ENCODE data around the gene OBSCN. TPM values are rescaled to one million over a fixed set of nuclear protein-coding genes. Genes with fewer than 3 reads are reported as not detected.

The OBSCN gene
- total RNA-seq, 1 donor from 2014 or later, result 17.5 TPM

DNA sequence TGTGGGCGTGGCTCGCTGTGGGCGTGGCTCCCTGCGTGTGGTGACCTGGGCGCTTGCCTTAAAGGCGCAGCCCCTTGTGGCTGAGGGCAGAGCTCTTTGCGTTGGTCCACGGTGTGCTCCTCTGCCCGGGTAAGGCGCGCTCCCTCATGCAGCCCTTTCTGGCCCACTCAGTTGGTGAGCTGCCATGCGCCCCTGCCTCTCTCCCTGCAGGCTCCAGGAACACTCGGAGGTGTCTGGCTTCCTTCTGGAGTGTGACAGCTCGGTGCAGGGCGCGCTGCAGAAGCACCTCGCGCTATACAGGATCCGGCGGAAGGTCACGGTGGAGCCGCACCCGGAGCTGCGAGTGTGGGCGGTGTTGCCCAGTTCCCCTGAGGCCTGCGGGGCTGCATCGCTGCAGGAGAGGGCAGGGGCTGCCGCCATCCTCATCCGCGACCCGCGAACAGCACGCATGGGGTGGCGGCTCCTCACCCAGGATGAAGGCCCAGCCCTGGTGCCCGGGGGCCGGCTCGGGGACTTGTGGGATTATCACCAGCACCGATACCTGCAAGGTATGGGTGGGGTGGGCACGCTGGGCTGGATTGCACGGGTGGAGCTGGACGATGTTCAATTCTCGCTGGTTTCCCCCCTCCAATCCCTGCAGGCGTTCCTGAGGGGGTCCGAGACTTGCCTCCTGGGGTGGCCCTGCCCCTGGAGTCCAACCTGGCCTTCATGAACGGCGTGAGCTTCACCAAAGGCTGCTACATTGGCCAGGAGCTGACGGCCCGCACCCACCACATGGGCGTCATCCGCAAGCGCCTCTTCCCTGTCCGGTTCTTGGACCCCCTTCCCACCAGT is 33.1 kb upstream of the OBSCN start:
- H3K4me3 Mint-ChIP-seq (ENCODE audit: unreplicated experiment), result no peak overlapping the region
- H3K27ac Mint-ChIP-seq (ENCODE audit: unreplicated experiment), result no peak overlapping the region
- no peak for DNase-seq (ENCODE audit: low read depth)

DNA sequence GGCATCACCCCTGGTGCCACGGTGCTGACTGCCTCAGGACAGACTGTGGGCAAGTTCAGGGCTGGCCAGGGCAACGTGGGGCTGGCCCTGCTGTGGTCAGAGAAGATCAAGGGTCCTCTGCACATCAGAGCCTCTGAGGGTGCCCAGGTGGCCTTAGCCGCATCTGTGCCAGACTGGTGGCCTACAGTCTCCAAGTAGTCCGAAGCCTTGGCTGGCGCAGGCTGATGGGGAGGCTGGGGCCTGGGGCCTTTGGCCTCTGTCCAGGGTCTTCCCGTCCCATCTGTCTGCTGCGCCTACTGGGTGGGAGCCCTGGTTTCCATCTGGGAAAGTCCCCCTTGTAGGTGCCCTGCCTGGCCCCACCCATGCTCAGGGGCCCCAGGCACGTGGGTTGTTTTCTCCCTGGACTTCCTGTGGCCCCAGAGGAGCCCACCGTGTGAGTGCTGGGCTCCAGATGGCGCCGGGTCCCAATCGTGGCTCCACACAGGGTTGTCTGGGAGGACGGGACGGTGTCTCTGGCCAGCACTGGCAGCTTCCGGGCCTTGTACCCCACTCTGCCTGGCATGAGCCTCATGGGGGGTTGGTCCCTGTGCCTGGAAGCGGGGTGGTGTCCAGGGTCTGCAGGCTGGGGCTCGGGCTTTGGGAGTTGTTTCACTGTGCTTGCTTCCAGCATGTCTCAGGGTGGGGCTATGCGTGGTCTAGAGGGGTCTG is 32.4 kb upstream of the OBSCN start:
- no peaks in the 10 kb centered on the region for H3K27me3 Mint-ChIP-seq (ENCODE audit: low read depth, unreplicated experiment)
- Histone ChIP-seq H3K79me2 (ENCODE audit: insufficient read depth, low read length) (peaks cover 31% of the 10 kb centered on the region), H2AFZ (ENCODE audit: low read depth, low read length) (no peak overlapping the region), H3K36me3 (ENCODE audit: insufficient read depth, low read length) (no peaks in the 10 kb centered on the region), H3K27ac (ENCODE audit: low read depth, low read length) (no peak overlapping the region), H3K4me1 (ENCODE audit: insufficient read depth, low read length) (no peaks in the 10 kb centered on the region), H3K27me3 (ENCODE audit: insufficient read depth, low read length) (no peaks in the 10 kb centered on the region), H3K4me3 (ENCODE audit: insufficient read depth, low read depth, low read length) (no peak overlapping the region), H4K20me1 (ENCODE audit: insufficient read depth, low read length) (peaks cover 25% of the 10 kb centered on the region), H3K9me3 (ENCODE audit: insufficient read depth, low read depth, low read length) (no peaks in the 10 kb centered on the region), H3K4me2 (ENCODE audit: low read length) (no peak overlapping the region), H3K9ac (ENCODE audit: low read length) (no peak overlapping the region)
- no peaks in the 10 kb centered on the region for H3K9me3 Mint-ChIP-seq (ENCODE audit: unreplicated experiment)
- H3K4me1 Mint-ChIP-seq (ENCODE audit: low read depth, unreplicated experiment), result no peaks in the 10 kb centered on the region
- H3K4me3 Mint-ChIP-seq (ENCODE audit: unreplicated experiment), result no peak overlapping the region
- FAIRE-seq (no peak), DNase-seq (ENCODE audit: low read depth) (no peak)
- TF ChIP-seq, protein P1, sequence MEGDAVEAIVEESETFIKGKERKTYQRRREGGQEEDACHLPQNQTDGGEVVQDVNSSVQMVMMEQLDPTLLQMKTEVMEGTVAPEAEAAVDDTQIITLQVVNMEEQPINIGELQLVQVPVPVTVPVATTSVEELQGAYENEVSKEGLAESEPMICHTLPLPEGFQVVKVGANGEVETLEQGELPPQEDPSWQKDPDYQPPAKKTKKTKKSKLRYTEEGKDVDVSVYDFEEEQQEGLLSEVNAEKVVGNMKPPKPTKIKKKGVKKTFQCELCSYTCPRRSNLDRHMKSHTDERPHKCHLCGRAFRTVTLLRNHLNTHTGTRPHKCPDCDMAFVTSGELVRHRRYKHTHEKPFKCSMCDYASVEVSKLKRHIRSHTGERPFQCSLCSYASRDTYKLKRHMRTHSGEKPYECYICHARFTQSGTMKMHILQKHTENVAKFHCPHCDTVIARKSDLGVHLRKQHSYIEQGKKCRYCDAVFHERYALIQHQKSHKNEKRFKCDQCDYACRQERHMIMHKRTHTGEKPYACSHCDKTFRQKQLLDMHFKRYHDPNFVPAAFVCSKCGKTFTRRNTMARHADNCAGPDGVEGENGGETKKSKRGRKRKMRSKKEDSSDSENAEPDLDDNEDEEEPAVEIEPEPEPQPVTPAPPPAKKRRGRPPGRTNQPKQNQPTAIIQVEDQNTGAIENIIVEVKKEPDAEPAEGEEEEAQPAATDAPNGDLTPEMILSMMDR (IDR thresholded peaks at IDR 0.05; ENCODE audit: insufficient read depth, low read depth, low read length), result no peak
- no peak for TF ChIP-seq EZH2 (IDR thresholded peaks at IDR 0.05; ENCODE audit: insufficient read depth, low read length)
- no peak overlapping the region for H3K27ac Mint-ChIP-seq (ENCODE audit: unreplicated experiment)
- peaks cover 8% of the 10 kb centered on the region for H3K36me3 Mint-ChIP-seq (ENCODE audit: low read depth, unreplicated experiment)

More for the DNA sequence above, 33.1 kb upstream of the OBSCN start:
- TF ChIP-seq, protein P1 (IDR thresholded peaks at IDR 0.05; ENCODE audit: insufficient read depth, low read depth, low read length), result no peak
- no peak for TF ChIP-seq EZH2 (IDR thresholded peaks at IDR 0.05; ENCODE audit: insufficient read depth, low read length)
- no peaks in the 10 kb centered on the region for H3K9me3 ChIP-seq (ENCODE audit: insufficient read depth, low read depth, low read length)
- H3K4me1 ChIP-seq (ENCODE audit: insufficient read depth, low read length), result no peaks in the 10 kb centered on the region
- H3K4me3 ChIP-seq (ENCODE audit: insufficient read depth, low read depth, low read length), result no peak overlapping the region
- peaks cover 25% of the 10 kb centered on the region for H4K20me1 ChIP-seq (ENCODE audit: insufficient read depth, low read length)
- H3K4me1 Mint-ChIP-seq (ENCODE audit: low read depth, unreplicated experiment), result no peaks in the 10 kb centered on the region
- H3K27ac ChIP-seq (ENCODE audit: low read depth, low read length), result no peak overlapping the region
- FAIRE-seq, result no peak
- H3K36me3 Mint-ChIP-seq (ENCODE audit: low read depth, unreplicated experiment), result peaks cover 6% of the 10 kb centered on the region
- H3K9me3 Mint-ChIP-seq (ENCODE audit: unreplicated experiment), result no peaks in the 10 kb centered on the region
- no peaks in the 10 kb centered on the region for H3K27me3 ChIP-seq (ENCODE audit: insufficient read depth, low read length)
- H3K4me2 ChIP-seq (ENCODE audit: low read length), result no peak overlapping the region
- peaks cover 31% of the 10 kb centered on the region for H3K79me2 ChIP-seq (ENCODE audit: insufficient read depth, low read length)
- H2AFZ ChIP-seq (ENCODE audit: low read depth, low read length), result no peak overlapping the region
- H3K27me3 Mint-ChIP-seq (ENCODE audit: low read depth, unreplicated experiment), result no peaks in the 10 kb centered on the region
- no peak overlapping the region for H3K9ac ChIP-seq (ENCODE audit: low read length)
- H3K36me3 ChIP-seq (ENCODE audit: insufficient read depth, low read length), result no peaks in the 10 kb centered on the region
